GM23248 (cell line): ENCODE results near the gene PDCL3.

Experiments
- EZH2 ChIP-seq: fragments of 200-600 bp; sonication (generic); IDR thresholded peaks from 2 replicates; pipeline ENCODE4 v1.6.1; 2018; ENCODE audit warnings: antibody characterized with exemption, mild to moderate bottlenecking; ENCODE audit not compliant: insufficient read depth, poor library complexity, severe bottlenecking
- EZH2phosphoT487 ChIP-seq: fragments of 200-600 bp; sonication (generic); IDR thresholded peaks from 2 replicates; pipeline ENCODE4 v1.6.1; 2018; ENCODE audit warnings: antibody characterized with exemption, moderate library complexity, mild to moderate bottlenecking, low read depth; ENCODE audit not compliant: insufficient read depth

GRCh38 chr2:100548771-100549170 lies 14.0 kb upstream of the PDCL3 start:
- TF ChIP-seq EZH2phosphoT487, result no peak
- no peak for TF ChIP-seq EZH2
